IPS-11a (cell line): Measurements from ENCODE around the gene CLIP2.
"Not testable (repeated sequence)": the region's sequence is repeated elsewhere in the genome, so short reads cannot be mapped to it uniquely, and the experiment has no call there.

Experiments
- H3K4me3 ChIP-seq: one replicate; pipeline ENCODE4 v1.5.1; 2013; ENCODE audit warnings: low read depth, low read length, control low read depth

CLIP2 gene

GRCh38 chr7:74365322-74366022 is 76.3 kb downstream of the CLIP2 start:
- no peak overlapping the region for H3K4me3 ChIP-seq

- peak overlapping the region; percentile 17 for H3K4me3 ChIP-seq
These were observed 82.5 kb downstream of the CLIP2 start for GRCh38 chr7:74371381-74372341.

- H3K4me3 ChIP-seq: no peak overlapping the region
These were observed 83.4 kb downstream of the CLIP2 start for GRCh38 chr7:74372511-74373111.

DNA sequence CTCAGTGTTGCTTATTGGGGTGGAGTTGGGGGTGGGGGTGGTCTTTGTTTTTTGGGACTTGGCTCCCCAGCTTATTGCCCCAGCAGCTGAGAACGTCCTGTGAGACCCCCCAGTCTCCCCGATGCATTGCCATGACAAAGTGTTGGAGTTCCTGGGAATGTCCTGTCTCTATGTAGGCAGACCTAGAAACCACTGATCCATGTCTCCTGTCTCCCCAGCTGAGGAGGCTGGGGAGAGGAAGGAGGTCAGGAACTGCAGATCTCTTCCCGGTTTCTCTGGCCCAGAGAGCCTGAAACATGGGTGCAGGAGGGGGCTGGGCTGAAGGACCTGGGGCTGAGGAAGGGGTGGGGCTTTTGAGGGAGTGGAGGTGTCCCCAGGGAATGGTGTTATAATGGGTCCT is 84.3 kb downstream of the CLIP2 start:
- no peak overlapping the region for H3K4me3 ChIP-seq

GRCh38 chr7:74375726-74376220 is 86.6 kb downstream of the CLIP2 start:
- H3K4me3 ChIP-seq: no peak overlapping the region

GRCh38 chr7:74376256-74377036 is 87.2 kb downstream of the CLIP2 start:
- H3K4me3 ChIP-seq: no peak overlapping the region

- H3K4me3 ChIP-seq: no peak overlapping the region
These were observed 90.7 kb downstream of the CLIP2 start for GRCh38 chr7:74379938-74380337.

GRCh38 chr7:74380720-74381119 is 91.5 kb downstream of the CLIP2 start:
- no peak overlapping the region for H3K4me3 ChIP-seq

- H3K4me3 ChIP-seq: not testable (repeated sequence)
These were observed 94.9 kb downstream of the CLIP2 start for GRCh38 chr7:74384086-74384485.

GRCh38 chr7:74384854-74385253 is 95.6 kb downstream of the CLIP2 start:
- not testable (repeated sequence) for H3K4me3 ChIP-seq

GRCh38 chr7:74387606-74388005 is 98.4 kb downstream of the CLIP2 start:
- H3K4me3 ChIP-seq: no peak overlapping the region

GRCh38 chr7:74388880-74389415 is 99.7 kb downstream of the CLIP2 start:
- no peak overlapping the region for H3K4me3 ChIP-seq

DNA sequence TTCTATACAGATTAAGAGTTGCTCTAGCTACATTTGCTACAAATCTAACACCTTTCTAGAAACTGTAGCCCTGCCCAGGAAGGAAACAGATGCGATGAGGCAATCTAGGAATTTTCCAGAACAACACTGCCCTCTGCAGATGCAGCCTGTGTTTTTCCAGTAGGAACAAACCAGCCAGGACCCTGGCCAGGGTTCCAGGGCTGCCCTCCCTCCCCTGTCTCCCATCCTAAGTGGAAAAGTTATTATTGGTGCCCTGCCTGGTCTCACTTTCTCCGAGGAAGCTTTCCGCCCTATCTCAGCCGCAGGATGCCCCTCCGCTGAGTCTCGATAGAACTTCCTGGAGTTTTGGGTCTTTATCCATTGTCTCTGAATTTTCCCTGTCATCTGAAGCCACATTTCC is 104.5 kb downstream of the CLIP2 start:
- H3K4me3 ChIP-seq: not testable (repeated sequence)

GRCh38 chr7:74394601-74395000 is 105.4 kb downstream of the CLIP2 start:
- H3K4me3 ChIP-seq: not testable (repeated sequence)

DNA sequence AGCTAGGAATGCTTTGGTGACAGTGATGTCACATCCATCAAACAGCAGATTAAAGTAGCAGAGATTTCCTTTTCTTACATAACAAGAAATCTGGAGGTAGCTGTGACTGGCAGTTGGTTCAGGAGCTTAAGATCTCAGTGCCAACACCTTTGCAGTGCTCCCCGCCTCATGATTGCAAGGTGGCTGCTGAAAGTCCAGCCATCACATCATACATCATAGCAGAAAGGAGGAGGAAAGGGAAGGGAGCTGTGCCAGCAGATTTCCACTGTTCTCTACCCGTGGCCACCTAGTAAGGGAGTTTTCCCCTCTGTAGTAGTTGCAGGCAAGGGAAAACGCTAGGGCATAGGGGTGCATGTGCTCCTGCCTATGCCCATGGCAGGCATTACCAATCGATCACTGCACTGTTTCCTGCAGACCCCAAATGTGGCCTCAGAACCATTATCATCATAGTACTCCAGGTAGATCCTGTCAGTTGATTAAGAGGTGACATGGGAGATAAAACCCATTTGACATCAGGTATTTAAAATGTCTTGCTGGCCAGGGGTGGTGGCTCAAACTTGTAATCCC is 106.6 kb downstream of the CLIP2 start:
- no peak overlapping the region for H3K4me3 ChIP-seq

- no peak overlapping the region for H3K4me3 ChIP-seq
These were observed 107.8 kb downstream of the CLIP2 start for GRCh38 chr7:74396993-74397392.

- no peak overlapping the region for H3K4me3 ChIP-seq
These were observed 109.2 kb downstream of the CLIP2 start for GRCh38 chr7:74398426-74398825.

DNA sequence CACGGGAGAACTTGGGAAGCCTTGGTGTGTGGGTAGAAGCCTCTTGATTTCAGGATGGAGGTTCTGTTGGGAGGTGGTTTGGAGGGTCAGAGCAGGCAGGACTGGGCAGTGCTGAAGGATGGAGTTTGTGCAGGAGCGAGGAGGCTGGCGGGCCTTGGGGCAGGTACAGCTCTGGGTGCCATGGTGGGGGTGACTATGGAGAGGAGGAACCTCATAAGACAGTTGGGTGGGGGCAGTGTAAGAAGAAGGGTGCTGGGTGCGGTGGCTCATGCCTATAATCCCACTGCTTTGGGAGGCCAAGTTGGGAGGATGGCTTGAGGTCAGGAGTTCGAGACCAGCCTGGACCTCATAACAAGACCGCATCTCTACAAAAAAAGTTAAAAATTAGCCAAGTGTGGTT is 109.8 kb downstream of the CLIP2 start:
- H3K4me3 ChIP-seq: no peak overlapping the region

- no peak overlapping the region for H3K4me3 ChIP-seq
These were observed 111.4 kb downstream of the CLIP2 start for GRCh38 chr7:74400420-74401136.
